Coronary artery (tissue), 2 donors: ENCODE measurements around the gene CCDC172.

ENCODE experiments used
- DNase-seq: peaks from one replicate; pipeline ENCODE4 v3.0.0-alpha.2; 2017; ENCODE audit warnings: low spot score
- H3K27ac ChIP-seq, 2 donors: fragments of 200-600 bp; sonication (generic); one replicate each; pipeline ENCODE4 v1.5.1; 2016 to 2019
- H3K4me3 ChIP-seq: fragments of 200-600 bp; sonication (generic); 2 replicates; pipeline ENCODE4 v1.5.1; 2016; ENCODE audit warnings: mild to moderate bottlenecking, moderate library complexity
- TF ChIP-seq, protein P1 (sequence below): fragments of 200-600 bp; sonication (generic); IDR thresholded peaks from one replicate; pipeline ENCODE4 v1.5.1; 2019; ENCODE audit warnings: antibody characterized with exemption

The CCDC172 gene

DNA sequence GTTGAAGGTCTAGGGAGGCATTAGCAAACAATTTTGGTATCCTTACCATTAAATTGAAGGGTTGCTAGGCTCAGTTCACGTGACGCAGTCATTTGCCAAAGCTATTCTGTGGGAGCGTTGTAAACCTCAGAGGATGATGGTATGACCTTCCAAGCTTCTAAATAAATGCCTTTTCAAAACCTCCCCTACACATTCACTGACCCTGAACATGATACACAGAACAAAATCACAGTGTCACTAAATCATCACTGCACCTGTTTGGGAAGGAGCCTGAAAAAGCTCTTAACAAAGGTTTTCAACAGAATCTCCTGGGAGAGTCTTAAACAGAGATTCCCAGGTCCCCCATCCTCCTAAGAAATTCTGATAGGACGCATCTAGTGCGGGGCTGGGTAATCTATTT is 13.2 kb upstream of the CCDC172 start:
- TF ChIP-seq, protein P1, sequence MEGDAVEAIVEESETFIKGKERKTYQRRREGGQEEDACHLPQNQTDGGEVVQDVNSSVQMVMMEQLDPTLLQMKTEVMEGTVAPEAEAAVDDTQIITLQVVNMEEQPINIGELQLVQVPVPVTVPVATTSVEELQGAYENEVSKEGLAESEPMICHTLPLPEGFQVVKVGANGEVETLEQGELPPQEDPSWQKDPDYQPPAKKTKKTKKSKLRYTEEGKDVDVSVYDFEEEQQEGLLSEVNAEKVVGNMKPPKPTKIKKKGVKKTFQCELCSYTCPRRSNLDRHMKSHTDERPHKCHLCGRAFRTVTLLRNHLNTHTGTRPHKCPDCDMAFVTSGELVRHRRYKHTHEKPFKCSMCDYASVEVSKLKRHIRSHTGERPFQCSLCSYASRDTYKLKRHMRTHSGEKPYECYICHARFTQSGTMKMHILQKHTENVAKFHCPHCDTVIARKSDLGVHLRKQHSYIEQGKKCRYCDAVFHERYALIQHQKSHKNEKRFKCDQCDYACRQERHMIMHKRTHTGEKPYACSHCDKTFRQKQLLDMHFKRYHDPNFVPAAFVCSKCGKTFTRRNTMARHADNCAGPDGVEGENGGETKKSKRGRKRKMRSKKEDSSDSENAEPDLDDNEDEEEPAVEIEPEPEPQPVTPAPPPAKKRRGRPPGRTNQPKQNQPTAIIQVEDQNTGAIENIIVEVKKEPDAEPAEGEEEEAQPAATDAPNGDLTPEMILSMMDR = no peak
- Histone ChIP-seq H3K27ac (no peak overlapping the region), H3K4me3 (no peak overlapping the region)
- no peak for DNase-seq

DNA sequence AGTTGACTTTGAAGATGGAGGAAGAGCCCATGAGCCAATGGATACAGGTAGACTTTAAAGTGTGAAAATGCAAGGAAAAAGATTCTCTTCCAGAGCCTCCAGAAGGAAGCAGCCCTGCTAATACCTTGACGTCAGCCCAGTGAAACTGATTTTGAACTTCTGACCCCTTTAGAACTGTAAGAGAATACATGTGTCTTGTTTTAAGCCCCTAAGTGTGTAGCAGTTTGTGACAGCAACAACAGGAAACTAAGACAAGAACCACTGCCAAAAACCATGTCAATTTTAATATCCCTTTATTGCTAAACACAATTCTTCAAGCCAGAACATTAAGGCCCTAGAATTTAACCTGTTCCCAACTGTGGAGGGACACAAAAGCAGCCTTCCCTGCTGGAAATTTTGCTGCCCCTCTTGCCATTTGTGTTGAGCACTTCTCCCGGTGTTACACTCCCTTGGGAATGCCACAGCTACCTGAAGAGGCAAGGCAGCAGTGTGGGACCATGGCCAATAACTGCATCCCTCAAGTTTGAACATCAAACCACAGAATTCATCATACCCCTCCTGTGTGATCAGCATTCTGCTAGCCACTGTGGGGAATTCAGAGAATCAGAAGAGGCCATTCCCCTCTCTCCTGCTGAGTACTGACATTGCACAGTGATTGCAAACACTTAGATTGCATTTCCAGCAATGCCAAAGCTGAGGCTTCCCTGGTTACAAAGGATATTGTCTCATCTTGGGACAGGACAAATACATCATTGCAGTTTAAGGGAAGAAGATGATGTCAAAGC is 12.3 kb upstream of the CCDC172 start:
- TF ChIP-seq, protein P1 = no peak
- no peak for DNase-seq
- no peak overlapping the region for H3K27ac ChIP-seq
- H3K4me3 ChIP-seq = no peak overlapping the region

DNA sequence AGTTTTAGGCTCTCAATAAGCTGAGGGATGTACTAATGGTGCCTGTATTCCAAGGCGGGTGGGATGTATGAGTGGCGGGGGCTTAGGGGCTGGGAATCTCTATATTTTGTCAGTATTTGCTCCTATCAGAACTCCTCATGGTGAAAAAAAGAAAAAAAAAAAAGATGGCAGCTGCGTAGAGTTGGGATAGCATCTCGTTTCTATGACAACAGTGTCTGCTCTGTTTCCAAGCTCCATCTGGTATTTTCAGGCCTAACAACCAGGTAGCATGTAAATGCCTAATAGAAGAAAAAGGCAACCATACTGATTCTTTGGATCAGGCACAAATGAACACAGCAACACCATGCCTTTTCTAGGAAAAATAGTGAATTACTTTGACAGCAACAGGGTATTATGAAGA is 11.7 kb upstream of the CCDC172 start:
- no peak overlapping the region for H3K27ac ChIP-seq
- TF ChIP-seq, protein P1 = no peak
- H3K4me3 ChIP-seq = no peak overlapping the region
- no peak for DNase-seq

DNA sequence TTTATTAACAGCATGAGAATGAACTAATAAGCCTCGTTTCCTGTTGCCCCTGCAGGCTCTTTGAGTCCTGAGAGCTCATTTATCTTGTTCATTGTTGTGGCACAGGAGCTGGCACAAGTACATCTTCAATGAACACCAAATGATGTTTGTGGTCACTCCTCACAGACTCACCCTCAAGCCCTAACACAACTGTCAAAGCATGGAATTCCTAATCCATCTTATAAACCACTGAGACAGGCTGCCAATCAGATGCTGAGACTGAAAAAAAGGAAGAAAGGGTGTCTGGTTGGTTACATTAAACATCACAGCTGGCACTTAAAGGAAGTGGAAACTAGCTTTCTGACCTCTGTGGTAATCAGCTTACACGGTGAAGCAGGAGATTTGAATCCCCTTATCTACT is 7.7 kb upstream of the CCDC172 start:
- TF ChIP-seq, protein P1 = no peak
- H3K27ac ChIP-seq = no peak overlapping the region
- H3K4me3 ChIP-seq = no peak overlapping the region
- no peak for DNase-seq

DNA sequence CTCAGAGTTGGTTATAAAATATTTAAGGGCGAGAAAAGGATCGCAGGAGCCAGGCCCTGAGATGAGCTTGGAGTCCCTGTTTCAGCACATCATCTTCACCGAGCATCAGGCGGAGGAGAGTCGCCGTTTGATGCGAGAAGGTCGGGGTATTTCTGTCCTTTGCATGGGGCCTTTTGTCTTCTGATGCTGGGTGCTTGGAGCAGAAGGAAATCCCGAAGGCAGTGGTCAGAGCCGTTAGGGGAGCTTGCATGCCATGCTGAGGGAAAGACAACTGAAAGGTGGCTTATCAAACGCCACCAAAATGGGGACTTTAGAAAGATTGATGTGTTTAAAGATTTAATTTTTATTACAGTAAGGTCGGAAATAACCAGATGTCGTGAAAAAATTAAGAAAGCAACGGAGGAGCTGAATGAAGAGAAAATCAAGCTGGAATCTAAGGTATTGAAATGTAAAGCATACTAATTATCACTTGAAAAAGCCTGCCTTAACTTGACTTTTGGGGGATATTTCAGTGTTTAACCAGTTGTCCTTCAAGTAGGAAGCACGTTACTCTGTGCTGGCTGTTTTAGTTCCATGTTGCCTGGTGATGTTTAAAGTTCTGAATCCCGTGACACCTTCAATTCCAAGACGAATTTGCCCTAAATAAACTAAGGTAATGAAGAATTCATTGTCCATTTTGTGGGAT is 845 bp downstream of the CCDC172 start:
- no peak overlapping the region for H3K27ac ChIP-seq
- H3K4me3 ChIP-seq = no peak overlapping the region
- no peak for DNase-seq
- TF ChIP-seq, protein P1 = no peak

DNA sequence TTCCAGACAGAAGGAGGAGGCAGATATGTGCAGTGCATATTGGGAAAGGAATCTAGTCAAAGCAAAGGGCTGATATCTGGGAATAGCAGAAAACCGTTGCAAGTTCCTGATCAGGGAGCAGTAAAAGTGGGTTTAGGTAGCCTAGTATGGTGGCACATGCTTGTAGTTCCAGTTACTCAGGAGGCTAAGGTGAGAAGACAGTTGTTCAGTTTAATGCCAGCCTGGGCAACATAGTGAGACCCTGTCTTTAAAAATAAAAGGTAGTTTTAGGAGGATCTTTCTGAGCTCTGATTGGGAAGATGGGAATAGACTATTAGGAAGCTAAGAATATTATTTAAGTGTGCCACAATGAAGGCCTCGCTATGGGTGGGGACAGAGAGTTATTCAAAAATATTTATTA is 1.7 kb downstream of the CCDC172 start:
- H3K27ac ChIP-seq = no peak overlapping the region
- TF ChIP-seq, protein P1 = no peak
- DNase-seq = no peak
- no peak overlapping the region for H3K4me3 ChIP-seq

DNA sequence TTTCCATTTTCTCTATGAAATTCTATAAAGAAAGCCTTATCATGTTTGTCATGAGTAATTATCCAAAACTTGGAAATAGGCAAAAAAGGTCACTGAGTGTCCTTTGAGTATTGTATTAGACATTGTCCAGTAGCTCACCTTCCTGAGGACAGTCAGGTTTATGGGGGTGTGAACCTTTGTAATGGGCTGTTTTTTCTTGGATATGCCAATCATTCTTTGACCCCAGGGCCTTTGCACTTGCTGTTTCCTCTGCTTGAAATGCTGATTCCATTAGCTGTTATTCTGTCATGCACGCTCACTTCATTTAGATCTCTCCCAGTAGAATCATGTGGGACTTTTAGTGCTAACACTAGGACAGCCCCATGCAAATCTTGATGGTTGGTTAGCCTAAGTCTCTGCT is 4.9 kb downstream of the CCDC172 start:
- TF ChIP-seq, protein P1 = no peak
- no peak overlapping the region for H3K27ac ChIP-seq
- DNase-seq = no peak
- H3K4me3 ChIP-seq = no peak overlapping the region
